ENCODE measurements around the gene GABBR2. TPM values are rescaled to one million over a fixed set of nuclear protein-coding genes. Genes with fewer than 3 reads are reported as not detected.

Gene GABBR2
- total and polyA plus RNA-seq, 12 donors, result 0.17 to 9.0 (median 3.7) TPM

DNA sequence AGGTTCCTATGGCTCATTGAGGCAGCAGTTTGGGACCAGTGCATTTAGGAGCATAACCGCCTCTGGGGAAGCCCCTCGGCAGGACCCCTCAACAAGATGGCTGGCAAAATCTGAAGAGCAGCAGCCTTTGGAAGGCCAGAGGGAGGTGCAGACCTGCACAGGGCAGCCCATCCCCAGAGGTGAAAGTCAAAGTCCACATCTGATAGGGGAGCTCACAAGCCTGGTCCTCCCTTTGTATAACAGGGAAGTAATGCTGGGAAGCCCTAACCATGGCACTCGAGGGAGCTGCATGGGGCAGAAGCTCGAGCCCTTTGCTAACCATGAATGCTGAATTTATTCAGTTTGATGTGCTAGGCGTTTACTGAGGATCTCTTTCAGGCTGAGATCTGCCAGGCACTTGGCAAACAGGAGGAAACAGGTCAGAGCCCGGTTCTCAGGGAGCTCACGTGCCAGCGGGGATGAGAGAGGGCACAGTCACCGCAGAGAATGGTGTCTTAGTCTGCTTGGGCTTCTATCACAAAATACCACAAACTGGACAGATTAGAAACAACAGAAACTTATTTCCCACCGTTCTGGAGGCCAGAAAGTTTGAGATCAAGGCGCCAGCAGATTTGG is 114.1 kb downstream of the GABBR2 start:
- Histone ChIP-seq H3K4me1 (replicated peaks in 1 of 2) (no peaks in the 10 kb centered on the region), H3K27me3 (peaks cover 4% of the 10 kb centered on the region), H3K27ac (no peak overlapping the region), H3K9me3 (replicated peaks in 1 of 3) (no peaks in the 10 kb centered on the region), H3K36me3 (replicated peaks in 1 of 2) (no peaks in the 10 kb centered on the region), H3K4me3 (no peak overlapping the region)
- 78 to 87% (median 86%) methylated on average over 9 to 11 of the region's 11 CpGs for WGBS, 4 donors
- no peak for DNase-seq
- intact Hi-C loops (cut with DNase I), result no loop called here
- TF ChIP-seq, protein P1, sequence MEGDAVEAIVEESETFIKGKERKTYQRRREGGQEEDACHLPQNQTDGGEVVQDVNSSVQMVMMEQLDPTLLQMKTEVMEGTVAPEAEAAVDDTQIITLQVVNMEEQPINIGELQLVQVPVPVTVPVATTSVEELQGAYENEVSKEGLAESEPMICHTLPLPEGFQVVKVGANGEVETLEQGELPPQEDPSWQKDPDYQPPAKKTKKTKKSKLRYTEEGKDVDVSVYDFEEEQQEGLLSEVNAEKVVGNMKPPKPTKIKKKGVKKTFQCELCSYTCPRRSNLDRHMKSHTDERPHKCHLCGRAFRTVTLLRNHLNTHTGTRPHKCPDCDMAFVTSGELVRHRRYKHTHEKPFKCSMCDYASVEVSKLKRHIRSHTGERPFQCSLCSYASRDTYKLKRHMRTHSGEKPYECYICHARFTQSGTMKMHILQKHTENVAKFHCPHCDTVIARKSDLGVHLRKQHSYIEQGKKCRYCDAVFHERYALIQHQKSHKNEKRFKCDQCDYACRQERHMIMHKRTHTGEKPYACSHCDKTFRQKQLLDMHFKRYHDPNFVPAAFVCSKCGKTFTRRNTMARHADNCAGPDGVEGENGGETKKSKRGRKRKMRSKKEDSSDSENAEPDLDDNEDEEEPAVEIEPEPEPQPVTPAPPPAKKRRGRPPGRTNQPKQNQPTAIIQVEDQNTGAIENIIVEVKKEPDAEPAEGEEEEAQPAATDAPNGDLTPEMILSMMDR (IDR thresholded peaks at IDR 0.05), result no peak
- TF ChIP-seq POLR2A (IDR thresholded peaks at IDR 0.05), result no peak

DNA sequence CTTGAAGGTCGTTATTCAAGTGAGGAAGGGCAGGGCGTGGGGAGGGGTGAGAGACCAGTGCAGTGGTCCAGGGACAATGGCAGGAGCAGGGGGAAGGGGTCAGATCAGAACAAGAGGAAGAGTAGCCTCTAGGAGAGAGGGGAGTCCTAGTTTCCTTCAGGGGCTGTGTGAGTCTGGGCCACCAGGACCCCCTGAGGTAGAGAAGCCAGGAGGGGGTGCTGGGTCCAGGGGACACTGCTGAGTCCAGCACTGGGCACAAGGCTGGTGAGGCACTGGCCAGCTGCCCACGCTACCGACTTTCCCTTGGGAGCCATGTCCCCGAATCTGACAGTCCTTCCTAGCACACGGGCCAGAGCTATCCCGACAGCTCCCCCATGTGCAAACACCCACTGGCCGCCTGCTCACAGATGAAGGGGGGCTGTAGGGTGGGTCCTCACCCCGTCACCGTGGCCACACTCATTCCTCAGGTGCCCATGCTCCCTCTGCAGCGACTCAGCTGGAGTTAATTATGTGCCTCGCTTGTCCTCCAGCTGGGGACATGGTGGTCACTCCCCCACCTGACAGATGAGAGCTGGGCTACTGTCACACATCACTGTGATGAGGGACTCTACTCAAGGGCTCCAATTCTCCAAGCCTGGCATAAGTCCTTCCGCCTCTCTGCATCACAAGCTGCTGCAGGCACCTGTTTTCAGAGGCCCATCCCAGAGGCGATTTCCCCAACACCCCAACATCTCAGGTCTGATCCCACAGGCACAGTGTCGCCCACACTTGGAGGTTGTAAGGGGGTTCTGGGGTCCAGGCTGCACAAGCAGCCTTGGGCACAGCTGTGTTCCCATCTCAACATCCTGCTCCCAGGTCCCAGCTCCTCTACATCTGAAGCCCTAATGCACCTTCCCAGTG is 115.1 kb downstream of the GABBR2 start:
- intact Hi-C loops (cut with DNase I), result no loop called here
- Histone ChIP-seq H3K9me3 (replicated peaks in 1 of 3) (no peaks in the 10 kb centered on the region), H3K4me3 (no peak overlapping the region), H3K27ac (no peak overlapping the region), H3K4me1 (replicated peaks in 1 of 2) (no peaks in the 10 kb centered on the region), H3K27me3 (peaks cover 4% of the 10 kb centered on the region), H3K36me3 (replicated peaks in 1 of 2) (no peaks in the 10 kb centered on the region)
- TF ChIP-seq, protein P1 (IDR thresholded peaks at IDR 0.05), result no peak
- TF ChIP-seq POLR2A (IDR thresholded peaks at IDR 0.05), result no peak
- DNase-seq, result no peak
- WGBS, 4 donors, result 77 to 91% (median 82%) methylated on average over 12 to 15 of the region's 15 CpGs

DNA sequence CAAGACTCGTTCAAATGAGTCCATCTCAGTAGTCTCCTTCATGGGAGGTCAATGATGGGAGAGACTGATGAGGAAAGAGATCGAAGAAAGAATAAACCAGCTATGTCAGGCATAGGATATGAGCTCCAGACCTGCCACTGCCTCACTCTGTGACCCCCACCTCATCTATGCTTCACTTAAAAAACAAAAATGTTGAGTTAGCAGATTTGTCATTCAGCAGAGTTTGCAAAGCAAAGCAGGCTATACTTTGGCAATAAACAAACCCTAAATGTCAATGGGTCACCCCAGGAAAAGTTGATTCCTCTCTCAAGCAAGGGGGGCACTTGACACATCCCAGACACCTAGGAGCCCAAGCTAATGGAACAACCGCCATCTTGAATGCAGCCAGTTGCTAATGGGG is 117.0 kb downstream of the GABBR2 start:
- 81 to 94% (median 91%) methylated on average over 3 of the region's 3 CpGs for WGBS, 4 donors
- intact Hi-C loops (cut with DNase I), result no loop called here

DNA sequence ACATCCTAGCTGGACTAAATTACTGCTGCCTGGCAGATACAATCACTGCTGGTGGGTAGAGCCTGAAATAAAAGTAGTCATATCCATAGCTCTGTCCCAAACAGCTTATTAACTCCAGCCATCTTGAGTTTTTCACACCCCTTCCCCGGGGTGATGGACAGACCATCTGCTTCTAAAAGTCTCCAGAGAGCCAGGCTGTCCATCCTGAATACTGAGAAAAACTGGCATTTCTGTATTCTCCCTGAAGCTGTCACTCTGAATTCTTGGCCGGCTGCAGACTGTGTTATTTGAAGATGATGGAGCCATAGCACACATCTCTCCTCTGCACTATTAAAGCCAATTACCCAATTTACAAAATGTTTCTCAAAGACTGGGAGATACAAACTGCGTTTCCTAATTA is 118.6 kb downstream of the GABBR2 start:
- Histone ChIP-seq H3K27me3 (peaks cover 4% of the 10 kb centered on the region), H3K36me3 (replicated peaks in 1 of 2) (no peaks in the 10 kb centered on the region), H3K4me1 (replicated peaks in 1 of 2) (no peaks in the 10 kb centered on the region), H3K9me3 (replicated peaks in 1 of 3) (no peaks in the 10 kb centered on the region), H3K27ac (no peak overlapping the region), H3K4me3 (no peak overlapping the region)
- TF ChIP-seq, protein P1 (IDR thresholded peaks at IDR 0.05), result no peak
- TF ChIP-seq POLR2A (IDR thresholded peaks at IDR 0.05), result no peak
- 59 to 68% (median 63%) methylated on average over 3 of the region's 3 CpGs for WGBS, 4 donors
- DNase-seq, result no peak
- intact Hi-C loops (cut with DNase I), result no loop called here

More for the DNA sequence above, 117.0 kb downstream of the GABBR2 start:
- no peak overlapping the region for H3K27ac ChIP-seq
- DNase-seq, result no peak
- H3K4me1 ChIP-seq (replicated peaks in 1 of 2), result no peaks in the 10 kb centered on the region
- H3K27me3 ChIP-seq, result peaks cover 4% of the 10 kb centered on the region
- TF ChIP-seq, protein P1 (IDR thresholded peaks at IDR 0.05), result no peak
- no peak for TF ChIP-seq POLR2A (IDR thresholded peaks at IDR 0.05)
- no peaks in the 10 kb centered on the region for H3K9me3 ChIP-seq (replicated peaks in 1 of 3)
- no peaks in the 10 kb centered on the region for H3K36me3 ChIP-seq (replicated peaks in 1 of 2)
- H3K4me3 ChIP-seq, result no peak overlapping the region

Measured in adrenal gland (tissue), 12 donors.